Measurements from ENCODE around the gene UBQLN1. TPM values are rescaled to one million over a fixed set of nuclear protein-coding genes. Genes with fewer than 3 reads are reported as not detected.

The UBQLN1 gene
- total RNA-seq, 1 experiment from 2014 or later = 126 TPM

GRCh38 chr9:83665580-83666200, 42.1 kb downstream of the UBQLN1 start:
- H3K4me3 ChIP-seq (ENCODE audit: insufficient read depth, low read depth, low read length) = no peak overlapping the region
- no peak for DNase-seq
- peaks cover 19% of the 10 kb centered on the region for H3K36me3 ChIP-seq (replicated peaks; ENCODE audit: control insufficient read depth, insufficient read depth, low read length)
- H3K27me3 ChIP-seq (ENCODE audit: control insufficient read depth, insufficient read depth, low read length) = no peaks in the 10 kb centered on the region

DNA sequence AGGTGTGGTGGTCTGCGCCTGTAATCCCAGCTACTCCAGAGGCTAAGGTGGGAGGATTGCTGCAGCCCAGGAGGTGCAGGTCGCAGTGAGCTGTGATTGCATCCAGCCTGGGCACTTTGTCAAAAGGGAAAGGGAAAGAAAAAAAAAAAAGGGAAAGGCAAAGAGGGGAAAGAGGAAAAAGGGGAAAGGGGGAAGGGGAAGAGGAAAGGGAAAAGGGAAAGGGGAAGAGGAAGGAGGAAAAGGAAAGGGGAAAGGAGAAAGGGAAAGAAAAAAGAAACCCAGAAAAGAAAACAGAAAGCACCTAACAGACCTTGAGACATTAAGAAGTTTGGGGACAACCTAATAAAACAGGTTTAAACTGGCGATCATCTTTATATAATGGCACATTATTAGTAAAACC, 44.8 kb downstream of the UBQLN1 start:
- Histone ChIP-seq H3K4me3 (ENCODE audit: insufficient read depth, low read depth, low read length) (no peak overlapping the region), H3K27me3 (ENCODE audit: control insufficient read depth, insufficient read depth, low read length) (no peaks in the 10 kb centered on the region), H3K36me3 (replicated peaks; ENCODE audit: control insufficient read depth, insufficient read depth, low read length) (peaks cover 19% of the 10 kb centered on the region)
- DNase-seq = no peak

GRCh38 chr9:83656952-83657351, 50.8 kb downstream of the UBQLN1 start:
- DNase-seq = no peak
- H3K36me3 ChIP-seq (replicated peaks; ENCODE audit: control insufficient read depth, insufficient read depth, low read length) = peaks cover 11% of the 10 kb centered on the region
- no peak overlapping the region for H3K4me3 ChIP-seq (ENCODE audit: insufficient read depth, low read depth, low read length)
- no peaks in the 10 kb centered on the region for H3K27me3 ChIP-seq (ENCODE audit: control insufficient read depth, insufficient read depth, low read length)

- DNase-seq = no peak
- Histone ChIP-seq H3K27me3 (ENCODE audit: control insufficient read depth, insufficient read depth, low read length) (no peaks in the 10 kb centered on the region), H3K36me3 (replicated peaks; ENCODE audit: control insufficient read depth, insufficient read depth, low read length) (peaks cover 7% of the 10 kb centered on the region), H3K4me3 (ENCODE audit: insufficient read depth, low read depth, low read length) (no peak overlapping the region)
Observed at GRCh38 chr9:83656032-83656680, 51.6 kb downstream of the UBQLN1 start.

DNA sequence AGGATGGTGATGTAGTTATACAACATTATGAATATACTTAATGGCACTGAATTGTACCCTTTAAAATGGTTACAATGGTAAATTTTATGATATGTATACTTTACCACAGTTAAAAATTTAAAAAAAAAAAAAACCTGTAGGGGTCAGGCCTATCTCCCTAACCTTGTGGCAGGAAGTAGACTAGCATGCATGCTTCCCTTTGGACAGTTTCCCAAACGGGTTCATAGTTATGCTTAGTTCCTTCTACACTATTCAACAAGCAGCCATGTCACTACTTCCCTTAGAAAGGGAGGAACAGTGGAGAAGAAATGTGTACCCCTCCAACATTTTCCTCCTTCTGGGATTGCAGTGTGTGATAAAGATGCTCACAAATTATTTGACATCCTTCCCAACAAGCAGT, 52.3 kb downstream of the UBQLN1 start:
- H3K36me3 ChIP-seq (replicated peaks; ENCODE audit: control insufficient read depth, insufficient read depth, low read length) = peaks cover 6% of the 10 kb centered on the region
- H3K27me3 ChIP-seq (ENCODE audit: control insufficient read depth, insufficient read depth, low read length) = no peaks in the 10 kb centered on the region
- DNase-seq = no peak
- no peak overlapping the region for H3K4me3 ChIP-seq (ENCODE audit: insufficient read depth, low read depth, low read length)

- no peak for DNase-seq
- Histone ChIP-seq H3K27me3 (ENCODE audit: control insufficient read depth, insufficient read depth, low read length) (no peaks in the 10 kb centered on the region), H3K4me3 (ENCODE audit: insufficient read depth, low read depth, low read length) (no peak overlapping the region), H3K36me3 (replicated peaks; ENCODE audit: control insufficient read depth, insufficient read depth, low read length) (peaks cover 2% of the 10 kb centered on the region)
Observed at GRCh38 chr9:83652433-83652832, 55.3 kb downstream of the UBQLN1 start.

DNA sequence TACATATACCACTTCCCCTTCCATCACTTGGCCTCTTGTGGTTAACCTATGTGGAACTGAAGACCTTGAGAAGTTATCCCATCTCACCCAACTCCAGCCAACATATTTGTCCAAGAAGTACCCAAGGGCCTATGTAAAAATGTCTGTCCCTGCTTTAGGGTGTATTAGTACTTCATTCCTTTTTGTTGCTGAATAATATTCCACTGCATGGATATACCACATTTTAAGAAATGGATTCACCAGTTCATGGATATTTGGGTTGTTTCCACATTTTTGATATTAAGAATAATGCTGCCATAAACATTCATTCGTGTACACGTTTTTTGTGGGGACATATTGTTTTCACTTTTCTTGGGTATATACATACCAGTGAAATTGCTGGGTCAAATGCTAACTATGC, 56.2 kb downstream of the UBQLN1 start:
- Histone ChIP-seq H3K36me3 (replicated peaks; ENCODE audit: control insufficient read depth, insufficient read depth, low read length) (peaks cover 2% of the 10 kb centered on the region), H3K4me3 (ENCODE audit: insufficient read depth, low read depth, low read length) (no peak overlapping the region), H3K27me3 (ENCODE audit: control insufficient read depth, insufficient read depth, low read length) (no peaks in the 10 kb centered on the region)
- no peak for DNase-seq

DNA sequence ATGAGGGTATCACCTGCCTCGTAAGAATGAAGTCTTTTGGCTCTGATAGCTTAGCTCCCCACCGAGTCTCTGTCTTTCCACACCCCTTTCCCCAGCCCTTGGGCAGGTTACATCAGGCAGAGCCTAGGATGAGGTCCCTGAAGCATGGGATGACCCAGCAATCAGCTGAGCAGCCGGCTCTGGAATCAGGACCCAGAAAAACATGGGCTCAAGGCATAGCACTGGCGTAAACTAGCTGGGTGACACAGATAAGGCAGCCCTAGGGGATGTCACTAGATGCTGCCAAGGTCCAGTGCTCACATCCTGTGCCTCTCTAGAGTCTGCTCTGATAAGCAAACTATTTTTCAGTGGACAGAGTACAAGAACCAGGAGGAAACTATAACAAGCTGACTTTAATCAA, 58.2 kb downstream of the UBQLN1 start:
- Histone ChIP-seq H3K27me3 (ENCODE audit: control insufficient read depth, insufficient read depth, low read length) (no peaks in the 10 kb centered on the region), H3K4me3 (ENCODE audit: insufficient read depth, low read depth, low read length) (no peak overlapping the region), H3K36me3 (replicated peaks; ENCODE audit: control insufficient read depth, insufficient read depth, low read length) (no peaks in the 10 kb centered on the region; the same call in none of the 2 replicates)
- DNase-seq = peak; percentile 41

GRCh38 chr9:83649080-83649479, 58.7 kb downstream of the UBQLN1 start:
- Histone ChIP-seq H3K4me3 (ENCODE audit: insufficient read depth, low read depth, low read length) (no peak overlapping the region), H3K36me3 (replicated peaks; ENCODE audit: control insufficient read depth, insufficient read depth, low read length) (no peaks in the 10 kb centered on the region; the same call in none of the 2 replicates), H3K27me3 (ENCODE audit: control insufficient read depth, insufficient read depth, low read length) (no peaks in the 10 kb centered on the region)
- DNase-seq = peak; percentile 83

- Histone ChIP-seq H3K27me3 (ENCODE audit: control insufficient read depth, insufficient read depth, low read length) (no peaks in the 10 kb centered on the region), H3K36me3 (replicated peaks; ENCODE audit: control insufficient read depth, insufficient read depth, low read length) (no peaks in the 10 kb centered on the region; the same call in 1 of the 2 replicates)
- DNase-seq = no peak
Observed at GRCh38 chr9:83646500-83647239, 61.1 kb downstream of the UBQLN1 start.

GRCh38 chr9:83642793-83643192, 65.0 kb downstream of the UBQLN1 start:
- no peak overlapping the region for H3K4me3 ChIP-seq (ENCODE audit: insufficient read depth, low read depth, low read length)
- H3K27me3 ChIP-seq (ENCODE audit: control insufficient read depth, insufficient read depth, low read length) = no peaks in the 10 kb centered on the region
- no peak for DNase-seq
- H3K36me3 ChIP-seq (replicated peaks; ENCODE audit: control insufficient read depth, insufficient read depth, low read length) = no peaks in the 10 kb centered on the region

More at GRCh38 chr9:83646500-83647239, 61.1 kb downstream of the UBQLN1 start:
- H3K4me3 ChIP-seq (ENCODE audit: insufficient read depth, low read depth, low read length) = no peak overlapping the region

DNA sequence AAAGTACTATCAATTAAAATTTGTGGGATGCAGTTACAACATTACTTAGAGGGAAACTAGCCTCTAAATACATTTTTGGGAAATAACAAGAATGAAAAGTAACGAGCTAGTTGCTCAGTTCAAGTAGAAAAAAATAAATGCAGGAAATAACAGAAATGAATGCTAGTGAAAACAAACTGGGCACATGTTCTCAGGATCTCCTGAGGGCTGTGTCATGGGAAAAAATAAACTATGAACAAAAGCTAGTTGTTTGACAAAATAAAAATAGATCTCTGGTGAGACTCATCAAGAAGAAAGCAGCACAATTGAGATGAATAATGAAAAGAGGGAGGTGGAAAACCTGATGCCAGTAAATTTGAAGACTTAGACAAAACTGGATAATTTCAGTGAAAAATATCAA, 68.5 kb downstream of the UBQLN1 start:
- no peak for DNase-seq
- Histone ChIP-seq H3K27me3 (ENCODE audit: control insufficient read depth, insufficient read depth, low read length) (no peaks in the 10 kb centered on the region), H3K4me3 (ENCODE audit: insufficient read depth, low read depth, low read length) (no peak overlapping the region), H3K36me3 (replicated peaks; ENCODE audit: control insufficient read depth, insufficient read depth, low read length) (no peaks in the 10 kb centered on the region)

GRCh38 chr9:83637389-83637788, 70.4 kb downstream of the UBQLN1 start:
- H3K27me3 ChIP-seq (ENCODE audit: control insufficient read depth, insufficient read depth, low read length) = no peaks in the 10 kb centered on the region
- no peak overlapping the region for H3K4me3 ChIP-seq (ENCODE audit: insufficient read depth, low read depth, low read length)
- no peak for DNase-seq
- H3K36me3 ChIP-seq (replicated peaks; ENCODE audit: control insufficient read depth, insufficient read depth, low read length) = no peaks in the 10 kb centered on the region

- Histone ChIP-seq H3K36me3 (replicated peaks; ENCODE audit: control insufficient read depth, insufficient read depth, low read length) (no peaks in the 10 kb centered on the region), H3K27me3 (ENCODE audit: control insufficient read depth, insufficient read depth, low read length) (no peaks in the 10 kb centered on the region), H3K4me3 (ENCODE audit: insufficient read depth, low read depth, low read length) (no peak overlapping the region)
- DNase-seq = no peak
Observed at GRCh38 chr9:83636813-83637212, 70.9 kb downstream of the UBQLN1 start.

DNA sequence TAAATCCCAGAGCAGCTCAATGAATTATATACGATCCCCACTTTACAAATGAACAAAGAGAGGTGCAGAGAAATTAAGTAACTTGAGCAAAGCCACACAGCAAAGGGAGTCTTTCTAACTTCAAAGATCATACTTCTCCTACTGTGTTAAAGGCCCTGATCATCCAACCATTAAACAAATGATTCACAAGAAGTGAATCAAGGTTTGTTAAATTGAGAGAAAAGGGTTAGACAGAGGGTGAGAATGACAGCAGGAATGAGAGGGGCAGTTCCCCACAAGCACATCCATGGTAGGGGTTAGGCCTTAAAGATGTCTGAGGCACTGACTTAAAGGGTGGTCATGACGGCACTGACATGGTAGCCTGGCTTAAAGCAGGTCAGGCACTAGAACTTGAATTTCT, 74.1 kb downstream of the UBQLN1 start:
- no peaks in the 10 kb centered on the region for H3K27me3 ChIP-seq (ENCODE audit: control insufficient read depth, insufficient read depth, low read length)
- no peak overlapping the region for H3K4me3 ChIP-seq (ENCODE audit: insufficient read depth, low read depth, low read length)
- no peak for DNase-seq
- H3K36me3 ChIP-seq (replicated peaks; ENCODE audit: control insufficient read depth, insufficient read depth, low read length) = no peaks in the 10 kb centered on the region

All from H7 (cell line).